Choroid plexus epithelial cell (primary cell): ENCODE measurements around the gene OCA2.

Experiments used
- DNase-seq: peaks from one replicate; pipeline ENCODE4 v3.0.0-alpha.2; 2010; ENCODE audit warnings: low read depth
- H3K4me3 ChIP-seq: 2 replicates; pipeline ENCODE4 v1.5.1; 2011; ENCODE audit warnings: low read depth, mild to moderate bottlenecking, control low read depth, low read length, moderate library complexity
- CTCF ChIP-seq: conservative IDR thresholded peaks from 2 replicates; pipeline ENCODE4 v1.5.1; 2011; ENCODE audit warnings: low read depth, mild to moderate bottlenecking, control low read depth, inconsistent platforms, low read length, moderate library complexity

OCA2 gene

GRCh38 chr15:28079313-28079969 is 19.7 kb downstream of the OCA2 start:
- no peak overlapping the region for H3K4me3 ChIP-seq
- no peak for TF ChIP-seq CTCF
- no peak for DNase-seq

- DNase-seq = no peak
- TF ChIP-seq CTCF = no peak
- H3K4me3 ChIP-seq = no peak overlapping the region
These were observed 20.9 kb downstream of the OCA2 start for GRCh38 chr15:28078191-28078719.

- DNase-seq = no peak
- TF ChIP-seq CTCF = no peak
- H3K4me3 ChIP-seq = no peak overlapping the region
These were observed 23.5 kb downstream of the OCA2 start for GRCh38 chr15:28075573-28075972.

GRCh38 chr15:28068930-28069329 is 30.2 kb downstream of the OCA2 start:
- no peak for TF ChIP-seq CTCF
- DNase-seq = no peak
- H3K4me3 ChIP-seq = no peak overlapping the region

GRCh38 chr15:28066231-28066630 is 32.9 kb downstream of the OCA2 start:
- no peak overlapping the region for H3K4me3 ChIP-seq
- DNase-seq = no peak
- no peak for TF ChIP-seq CTCF

GRCh38 chr15:28060005-28060404 is 39.1 kb downstream of the OCA2 start:
- no peak overlapping the region for H3K4me3 ChIP-seq
- TF ChIP-seq CTCF = no peak
- no peak for DNase-seq

GRCh38 chr15:28058082-28058481 is 41.0 kb downstream of the OCA2 start:
- no peak for TF ChIP-seq CTCF
- no peak overlapping the region for H3K4me3 ChIP-seq
- DNase-seq = no peak
